ENCODE measurements around the gene F2R. TPM values are rescaled to one million over a fixed set of nuclear protein-coding genes. Genes with fewer than 3 reads are reported as not detected.

Gene F2R
- total RNA-seq, 4 donors from 2014 or later = 5.8 to 11.3 (median 9.5) TPM

GRCh38 chr5:76782444-76782843, 66.5 kb downstream of the F2R start:
- DNase-seq (ENCODE audit: low spot score) (no peak), ATAC-seq (ENCODE audit: low FRiP score) (no peak)
- TF ChIP-seq CTCF (IDR thresholded peaks at IDR 0.05) = no peak

Small RNAs within 50 kb of the gene (small RNA-seq; reads per million reads assigned to genes)
- gene RF02154 (not detected), gene RF02155 (not detected)

Other genes starting within 250 kb of the F2R start
- under 1 TPM in 2 of 4 donors, not detected in 2; 0.28 to 0.63 TPM for gene F2RL2, start 92.7 kb upstream of the F2R start, total RNA-seq
- 1 to 10 TPM; 1.6 to 7.7 (median 3.3) TPM for gene F2RL1, start 102.9 kb downstream of the F2R start, total RNA-seq
- gene S100Z, start 133.9 kb downstream of the F2R start, total RNA-seq = 1 to 10 TPM in 1 of 4 donors, under 1 TPM in 2, not detected in 1; 0.36 to 1.7 (median 0.37) TPM
- 10 to 100 TPM in 2 of 4 donors, 1 to 10 TPM in 2; 4.3 to 47.6 (median 10.7) TPM for gene CRHBP, start 236.9 kb downstream of the F2R start, total RNA-seq